ENCODE results near the gene SEC62.
"Not testable (repeated sequence)": the region's sequence is repeated elsewhere in the genome, so short reads cannot be mapped to it uniquely, and the experiment has no call there.

The SEC62 gene

GRCh38 chr3:170016057-170016456, 49.5 kb downstream of the SEC62 start:
- DNase-seq (ENCODE audit: low read depth in 2 of 2), result no peak

- DNase-seq (ENCODE audit: low read depth in 2 of 2), result not testable (repeated sequence)
Observed at GRCh38 chr3:170019306-170019705, 52.7 kb downstream of the SEC62 start.

GRCh38 chr3:170021083-170021482, 54.5 kb downstream of the SEC62 start:
- DNase-seq (ENCODE audit: low read depth in 2 of 2), result no peak

- no peak for DNase-seq (ENCODE audit: low read depth in 2 of 2)
Observed at GRCh38 chr3:170022336-170022735, 55.7 kb downstream of the SEC62 start.

- no peak for DNase-seq (ENCODE audit: low read depth in 2 of 2)
Observed at GRCh38 chr3:170023165-170023564, 56.6 kb downstream of the SEC62 start.

- no peak for DNase-seq (ENCODE audit: low read depth in 2 of 2)
Observed at GRCh38 chr3:170024581-170024980, 58.0 kb downstream of the SEC62 start.

- no peak for DNase-seq (ENCODE audit: low read depth in 2 of 2)
Observed at GRCh38 chr3:170027233-170028102, 60.9 kb downstream of the SEC62 start.

- peak in 1 of 2 donors; percentile 8 for DNase-seq (ENCODE audit: low read depth in 2 of 2)
Observed at GRCh38 chr3:170033489-170033888, 66.9 kb downstream of the SEC62 start.

GRCh38 chr3:170037463-170038433, 71.1 kb downstream of the SEC62 start, which contains the start of gene GPR160:
TSS of gene GPR160 (plus strand) at chr3:170037995. CDS start at chr3:170083973, 45,978 bp downstream.
- peak; percentile 50 to 66 for DNase-seq (ENCODE audit: low read depth in 2 of 2)

GRCh38 chr3:170038434-170039110, 72.0 kb downstream of the SEC62 start:
- DNase-seq (ENCODE audit: low read depth in 2 of 2), result peak in 1 of 2 donors; percentile 10

- no peak for DNase-seq (ENCODE audit: low read depth in 2 of 2)
Observed at GRCh38 chr3:170040418-170040817, 73.8 kb downstream of the SEC62 start.

- DNase-seq (ENCODE audit: low read depth in 2 of 2), result no peak
Observed at GRCh38 chr3:170043506-170043905, 76.9 kb downstream of the SEC62 start.

- DNase-seq (ENCODE audit: low read depth in 2 of 2), result no peak
Observed at GRCh38 chr3:170044271-170044670, 77.7 kb downstream of the SEC62 start.

- DNase-seq (ENCODE audit: low read depth in 2 of 2), result no peak
Observed at GRCh38 chr3:170044795-170045244, 78.2 kb downstream of the SEC62 start.

GRCh38 chr3:170046269-170047132, 79.9 kb downstream of the SEC62 start:
- no peak for DNase-seq (ENCODE audit: low read depth in 2 of 2)

- DNase-seq (ENCODE audit: low read depth in 2 of 2), result no peak
Observed at GRCh38 chr3:170047133-170047404, 80.5 kb downstream of the SEC62 start.

Data from stimulated activated CD8-positive, alpha-beta memory T cell treated with anti-CD3 and anti-CD28 coated beads, Interleukin-7, amount 100 ng/mL, for 4 hours (primary cell).